H9 (cell line): ENCODE measurements around the gene HESX1. TPM values are rescaled to one million over a fixed set of nuclear protein-coding genes. Genes with fewer than 3 reads are reported as not detected.

ENCODE experiments used
- DNase-seq: peaks from one replicate; pipeline ENCODE4 v3.0.0-alpha.2; 2017
- H2AFZ ChIP-seq: one replicate; pipeline ENCODE4 v1.6.1; 2013; ENCODE audit warnings: mild to moderate bottlenecking, low read length, control low read depth, moderate library complexity
- H2AK5ac ChIP-seq: 2 replicates; pipeline ENCODE4 v1.6.1; 2013; ENCODE audit warnings: low read length, control low read depth, mixed read lengths; ENCODE audit not compliant: insufficient read length
- H2BK120ac ChIP-seq: one replicate; pipeline ENCODE4 v1.6.1; 2013; ENCODE audit warnings: low read depth, mild to moderate bottlenecking, low read length, control low read depth, inconsistent platforms; ENCODE audit not compliant: poor library complexity, severe bottlenecking
- H2BK12ac ChIP-seq: 2 replicates; pipeline ENCODE4 v1.6.1; 2013; ENCODE audit warnings: low read length, control low read depth, mixed read lengths, low read depth; ENCODE audit not compliant: insufficient read length
- H2BK15ac ChIP-seq: 2 replicates; pipeline ENCODE4 v1.6.1; 2013; ENCODE audit warnings: low read depth, low read length, control low read depth
- H2BK20ac ChIP-seq: one replicate; pipeline ENCODE4 v1.6.1; 2013; ENCODE audit warnings: low read depth, mild to moderate bottlenecking, low read length, control low read depth, inconsistent platforms; ENCODE audit not compliant: poor library complexity, severe bottlenecking
- H2BK5ac ChIP-seq: 2 replicates; pipeline ENCODE4 v1.6.1; 2013; ENCODE audit warnings: low read length, control low read depth, mixed read lengths; ENCODE audit not compliant: insufficient read length
- H3K14ac ChIP-seq: 2 replicates; pipeline ENCODE4 v1.6.1; 2013; ENCODE audit warnings: low read length, control low read depth; ENCODE audit not compliant: insufficient read depth
- H3K18ac ChIP-seq: 2 replicates; pipeline ENCODE4 v1.6.1; 2013; ENCODE audit warnings: low read depth, mild to moderate bottlenecking, mixed read lengths, low read length, control low read depth; ENCODE audit not compliant: insufficient read length
- H3K23ac ChIP-seq: 2 replicates; pipeline ENCODE4 v1.6.1; 2013; ENCODE audit warnings: low read length, control low read depth, mixed read lengths, low read depth; ENCODE audit not compliant: insufficient read length
- H3K23me2 ChIP-seq: 2 replicates; pipeline ENCODE4 v1.6.1; 2013; ENCODE audit warnings: low read depth, mild to moderate bottlenecking, mixed read lengths, low read length, control low read depth; ENCODE audit not compliant: insufficient read length, poor library complexity, severe bottlenecking
- H3K27ac ChIP-seq: 2 replicates; pipeline ENCODE4 v1.5.1; 2013; ENCODE audit warnings: low read length, control low read depth, mixed read lengths, low read depth; ENCODE audit not compliant: insufficient read length
- H3K27me3 ChIP-seq: 2 replicates; pipeline ENCODE4 v1.6.1; 2013; ENCODE audit warnings: low read length, control low read depth, inconsistent platforms; ENCODE audit not compliant: insufficient read depth
- H3K4ac ChIP-seq: 2 replicates; pipeline ENCODE4 v1.6.1; 2013; ENCODE audit warnings: low read depth, mild to moderate bottlenecking, control low read depth, inconsistent platforms, low read length, moderate library complexity
- H3K4me1 ChIP-seq: 2 replicates; pipeline ENCODE4 v1.6.1; 2013; ENCODE audit warnings: low read length, control low read depth, inconsistent platforms; ENCODE audit not compliant: insufficient read depth
- H3K4me2 ChIP-seq: 2 replicates; pipeline ENCODE4 v1.6.1; 2013; ENCODE audit warnings: low read length, control low read depth, mixed read lengths; ENCODE audit not compliant: insufficient read length, insufficient read depth
- H3K56ac ChIP-seq: 2 replicates; pipeline ENCODE4 v1.6.1; 2013; ENCODE audit warnings: low read depth, mild to moderate bottlenecking, mixed read lengths, low read length, control low read depth; ENCODE audit not compliant: insufficient read length
- H3K79me1 ChIP-seq: 2 replicates; pipeline ENCODE4 v1.6.1; 2013; ENCODE audit warnings: low read depth, mild to moderate bottlenecking, moderate library complexity, low read length, control low read depth, inconsistent platforms; ENCODE audit not compliant: insufficient read depth, poor library complexity, severe bottlenecking
- H3K79me2 ChIP-seq: 2 replicates; pipeline ENCODE4 v1.6.1; 2013; ENCODE audit warnings: low read length, control low read depth, inconsistent platforms; ENCODE audit not compliant: insufficient read depth
- H3K9ac ChIP-seq: 2 replicates; pipeline ENCODE4 v1.6.1; 2013; ENCODE audit warnings: low read length, control low read depth, mixed read lengths; ENCODE audit not compliant: insufficient read length; ENCODE audit errors: extremely low read depth
- H3K9me3 ChIP-seq: one replicate; pipeline ENCODE4 v1.6.1; 2013; ENCODE audit warnings: low read depth, low read length, inconsistent platforms; ENCODE audit not compliant: control insufficient read depth
- H3T11ph ChIP-seq: one replicate; pipeline ENCODE4 v1.6.1; 2013; ENCODE audit warnings: mild to moderate bottlenecking, low read length, control low read depth, inconsistent platforms
- H4K20me1 ChIP-seq: one replicate; pipeline ENCODE4 v1.6.1; 2013; ENCODE audit not compliant: control insufficient read depth, insufficient read length, insufficient read depth
- H4K5ac ChIP-seq: 2 replicates; pipeline ENCODE4 v1.6.1; 2013; ENCODE audit warnings: low read depth, mild to moderate bottlenecking, mixed read lengths, low read length, control low read depth; ENCODE audit not compliant: insufficient read length
- H4K8ac ChIP-seq: replicated peaks from 2 replicates; pipeline ENCODE4 v1.6.1; 2013; ENCODE audit warnings: low read length, control low read depth, mixed read lengths, low read depth; ENCODE audit not compliant: insufficient read length
- H4K91ac ChIP-seq: 2 replicates; pipeline ENCODE4 v1.6.1; 2013; ENCODE audit warnings: low read depth, mild to moderate bottlenecking, moderate library complexity, mixed read lengths, low read length, control low read depth; ENCODE audit not compliant: insufficient read length
- H3K27ac Mint-ChIP-seq, 3 experiments: 2 replicates in 2 of 3; 3 replicates in 1 of 3; pipeline ENCODE4 v1.8.0; 2020 to 2021; ENCODE audit warnings: mixed read lengths in 3 of 3, mild to moderate bottlenecking in 1 of 3, moderate library complexity in 1 of 3
- H3K27me3 Mint-ChIP-seq: 2 replicates; pipeline ENCODE4 v1.8.0; 2021; ENCODE audit warnings: low read depth, mild to moderate bottlenecking, moderate library complexity, mixed read lengths
- H3K36me3 Mint-ChIP-seq, 3 experiments: 2 replicates in 2 of 3; 3 replicates in 1 of 3; pipeline ENCODE4 v1.8.0; 2020 to 2021; ENCODE audit warnings: low read depth in 3 of 3, mixed read lengths in 3 of 3; ENCODE audit not compliant: insufficient read depth in 1 of 3
- H3K4me1 Mint-ChIP-seq, 2 experiments: 2 replicates each; pipeline ENCODE4 v1.8.0; 2020; ENCODE audit warnings: mixed read lengths in 2 of 2
- H3K4me3 Mint-ChIP-seq, 2 experiments: 2 replicates in 1 of 2; 3 replicates in 1 of 2; pipeline ENCODE4 v1.8.0; 2020 to 2021; ENCODE audit warnings: mild to moderate bottlenecking in 2 of 2, mixed read lengths in 2 of 2, moderate library complexity in 1 of 2
- H3K9me3 Mint-ChIP-seq, 2 experiments: 2 replicates in 1 of 2; 3 replicates in 1 of 2; pipeline ENCODE4 v1.8.0; 2020; ENCODE audit warnings: mild to moderate bottlenecking in 2 of 2, mixed read lengths in 2 of 2, moderate library complexity in 1 of 2
- WGBS: extraction: QIAGEN DNeasy Blood & Tissue Kit; methylation state at CpG from one replicate; pipeline ENCODE4 v1.1.7; 2013; ENCODE audit warnings: missing lambda C conversion rate, low lambda C conversion rate, mixed read lengths; ENCODE audit not compliant: insufficient read length; ENCODE audit errors: extremely low coverage; 5-methylcytosine and 5-hydroxymethylcytosine counted together
- total RNA-seq: library from RNA; stranded (reverse); gene quantifications from 2 replicates; pipeline ENCODE4 v1.2.1, GENCODE V29; 2021
- TF ChIP-seq, protein P1 (sequence below): fragments of 200-600 bp; sonication (generic); conservative IDR thresholded peaks from 3 replicates; pipeline ENCODE4 v1.8.0; 2021; ENCODE audit warnings: antibody characterized with exemption, mild to moderate bottlenecking

The HESX1 gene
- total RNA-seq, 1 experiment from 2014 or later, result 28.4 TPM

DNA sequence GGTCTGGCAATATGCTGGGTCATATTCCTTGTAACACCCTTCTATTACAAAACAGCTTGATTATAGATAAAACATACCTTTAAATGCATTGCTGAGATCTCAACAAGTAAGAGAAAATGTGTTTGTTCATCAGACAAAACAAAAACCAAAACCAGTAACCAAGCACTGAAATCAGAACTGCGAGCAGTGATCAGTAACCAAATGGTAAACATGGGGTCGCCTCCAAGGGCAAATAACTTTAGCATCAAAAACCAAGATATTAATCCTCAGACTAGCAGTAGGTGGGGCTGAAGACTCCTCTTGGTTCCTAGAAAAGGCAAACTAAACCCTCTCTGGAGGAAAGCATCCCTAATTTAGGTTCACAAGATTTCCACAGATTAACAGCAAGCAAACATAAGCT, 6.6 kb upstream of the HESX1 start:
- Histone ChIP-seq H4K91ac (no peak overlapping the region), H2BK15ac (no peak overlapping the region), H2AK5ac (no peak overlapping the region), H2BK20ac (no peak overlapping the region), H3K56ac (no peak overlapping the region), H3K23me2 (no peaks in the 10 kb centered on the region), H4K20me1 (no peaks in the 10 kb centered on the region), H3K9ac (no peak overlapping the region), H3K23ac (no peak overlapping the region), H3K4me2 (no peak overlapping the region), H3K18ac (no peak overlapping the region), H2BK120ac (no peak overlapping the region), H2BK12ac (no peak overlapping the region), H3K27ac (no peak overlapping the region), H4K5ac (no peak overlapping the region), H3K79me2 (no peaks in the 10 kb centered on the region), H3K27me3 (no peaks in the 10 kb centered on the region), H2BK5ac (no peak overlapping the region), H3K4ac (no peak overlapping the region), H2AFZ (no peak overlapping the region), H4K8ac (no peak overlapping the region), H3K79me1 (no peaks in the 10 kb centered on the region), H3K9me3 (no peaks in the 10 kb centered on the region), H3T11ph (no peak overlapping the region), H3K14ac (no peak overlapping the region), H3K4me1 (peaks cover 1% of the 10 kb centered on the region; the same call in 1 of the 2 replicates)
- TF ChIP-seq, protein P1, sequence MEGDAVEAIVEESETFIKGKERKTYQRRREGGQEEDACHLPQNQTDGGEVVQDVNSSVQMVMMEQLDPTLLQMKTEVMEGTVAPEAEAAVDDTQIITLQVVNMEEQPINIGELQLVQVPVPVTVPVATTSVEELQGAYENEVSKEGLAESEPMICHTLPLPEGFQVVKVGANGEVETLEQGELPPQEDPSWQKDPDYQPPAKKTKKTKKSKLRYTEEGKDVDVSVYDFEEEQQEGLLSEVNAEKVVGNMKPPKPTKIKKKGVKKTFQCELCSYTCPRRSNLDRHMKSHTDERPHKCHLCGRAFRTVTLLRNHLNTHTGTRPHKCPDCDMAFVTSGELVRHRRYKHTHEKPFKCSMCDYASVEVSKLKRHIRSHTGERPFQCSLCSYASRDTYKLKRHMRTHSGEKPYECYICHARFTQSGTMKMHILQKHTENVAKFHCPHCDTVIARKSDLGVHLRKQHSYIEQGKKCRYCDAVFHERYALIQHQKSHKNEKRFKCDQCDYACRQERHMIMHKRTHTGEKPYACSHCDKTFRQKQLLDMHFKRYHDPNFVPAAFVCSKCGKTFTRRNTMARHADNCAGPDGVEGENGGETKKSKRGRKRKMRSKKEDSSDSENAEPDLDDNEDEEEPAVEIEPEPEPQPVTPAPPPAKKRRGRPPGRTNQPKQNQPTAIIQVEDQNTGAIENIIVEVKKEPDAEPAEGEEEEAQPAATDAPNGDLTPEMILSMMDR, result no peak
- Mint-ChIP-seq H3K36me3 (no peaks in the 10 kb centered on the region), H3K27ac (no peak overlapping the region), H3K9me3 (no peaks in the 10 kb centered on the region), H3K4me3 (no peak overlapping the region), H3K27me3 (no peaks in the 10 kb centered on the region), H3K4me1 (peaks cover 2% of the 10 kb centered on the region in 2 experiments)
- DNase-seq, result no peak
- no CpG with 5 or more reads among the region's 2 CpGs for WGBS
